Tibial artery (tissue), 4 donors: ENCODE measurements around the gene SETD5.

Experiments used
- DNase-seq, 2 donors: peaks; one replicate each; pipeline ENCODE4 v3.0.0-alpha.2; 2019
- H3K27ac ChIP-seq, 2 donors: fragments of 200-600 bp; sonication (generic) in 1 of 2; 1 replicate in 1 of 2; 2 replicates in 1 of 2; pipeline ENCODE4 v1.5.1; 2018 to 2019; ENCODE audit warnings: mild to moderate bottlenecking in 1 of 2
- H3K27me3 ChIP-seq, 2 donors: fragments of 200-600 bp; sonication (generic) in 1 of 2; one replicate each; pipeline versions ENCODE4 v1.5.1 to v1.6.0; 2016 to 2019
- H3K36me3 ChIP-seq, 3 donors: fragments of 200-600 bp; sonication (generic) in 2 of 3; one replicate each; pipeline ENCODE4 v1.5.1; 2016 to 2019; ENCODE audit warnings: mild to moderate bottlenecking in 2 of 3
- H3K4me1 ChIP-seq, 4 donors: fragments of 200-600 bp; sonication (generic) in 2 of 4; 1 replicate in 3 of 4; 2 replicates in 1 of 4; pipeline ENCODE4 v1.5.1; 2016 to 2019
- H3K4me3 ChIP-seq, 2 donors: fragments of 200-600 bp; sonication (generic) in 1 of 2; 1 replicate in 1 of 2; 2 replicates in 1 of 2; pipeline ENCODE4 v1.5.1; 2018 to 2019; ENCODE audit warnings: mild to moderate bottlenecking in 2 of 2
- H3K9me3 ChIP-seq, 3 donors: fragments of 200-600 bp; sonication (generic) in 1 of 3; one replicate each; pipeline ENCODE4 v1.5.1; 2016 to 2019
- intact Hi-C: fragments of 100-400 bp; cut with DNase I; formaldehyde crosslinking; loops from one replicate; pipeline ENCODE4 v1.15.0; 2023; ENCODE audit warnings: low total_unique reads
- TF ChIP-seq, protein P1 (sequence below), 2 experiments: fragments of 200-600 bp in 1 of 2; fragments of 450-650 bp in 1 of 2; IDR thresholded peaks; one replicate each; pipeline ENCODE4 v1.5.1; 2017 to 2019; ENCODE audit warnings: antibody characterized with exemption in 2 of 2, mild to moderate bottlenecking in 1 of 2, moderate library complexity in 1 of 2

The SETD5 gene

GRCh38 chr3:9441501-9442221 lies 44.2 kb downstream of the SETD5 start:
- H3K27ac ChIP-seq = no peak overlapping the region
- no peaks in the 10 kb centered on the region for H3K9me3 ChIP-seq
- TF ChIP-seq, protein P1, sequence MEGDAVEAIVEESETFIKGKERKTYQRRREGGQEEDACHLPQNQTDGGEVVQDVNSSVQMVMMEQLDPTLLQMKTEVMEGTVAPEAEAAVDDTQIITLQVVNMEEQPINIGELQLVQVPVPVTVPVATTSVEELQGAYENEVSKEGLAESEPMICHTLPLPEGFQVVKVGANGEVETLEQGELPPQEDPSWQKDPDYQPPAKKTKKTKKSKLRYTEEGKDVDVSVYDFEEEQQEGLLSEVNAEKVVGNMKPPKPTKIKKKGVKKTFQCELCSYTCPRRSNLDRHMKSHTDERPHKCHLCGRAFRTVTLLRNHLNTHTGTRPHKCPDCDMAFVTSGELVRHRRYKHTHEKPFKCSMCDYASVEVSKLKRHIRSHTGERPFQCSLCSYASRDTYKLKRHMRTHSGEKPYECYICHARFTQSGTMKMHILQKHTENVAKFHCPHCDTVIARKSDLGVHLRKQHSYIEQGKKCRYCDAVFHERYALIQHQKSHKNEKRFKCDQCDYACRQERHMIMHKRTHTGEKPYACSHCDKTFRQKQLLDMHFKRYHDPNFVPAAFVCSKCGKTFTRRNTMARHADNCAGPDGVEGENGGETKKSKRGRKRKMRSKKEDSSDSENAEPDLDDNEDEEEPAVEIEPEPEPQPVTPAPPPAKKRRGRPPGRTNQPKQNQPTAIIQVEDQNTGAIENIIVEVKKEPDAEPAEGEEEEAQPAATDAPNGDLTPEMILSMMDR (IDR thresholded peaks at IDR 0.05) = no peak
- H3K36me3 ChIP-seq = peaks cover 79 to 99% (median 87%) of the 10 kb centered on the region in 3 donors
- no peaks in the 10 kb centered on the region for H3K27me3 ChIP-seq
- H3K4me3 ChIP-seq = no peak overlapping the region
- intact Hi-C loops = no loop called here
- no peaks in the 10 kb centered on the region for H3K4me1 ChIP-seq
- no peak for DNase-seq

GRCh38 chr3:9448071-9448470 lies 50.7 kb downstream of the SETD5 start:
- TF ChIP-seq, protein P1 (IDR thresholded peaks at IDR 0.05) = no peak
- Histone ChIP-seq H3K27ac (no peak overlapping the region), H3K9me3 (no peaks in the 10 kb centered on the region), H3K36me3 (peaks cover 81 to 89% (median 89%) of the 10 kb centered on the region in 3 donors), H3K4me1 (no peaks in the 10 kb centered on the region), H3K27me3 (no peaks in the 10 kb centered on the region), H3K4me3 (no peak overlapping the region)
- DNase-seq = no peak
- intact Hi-C loops = no loop called here

DNA sequence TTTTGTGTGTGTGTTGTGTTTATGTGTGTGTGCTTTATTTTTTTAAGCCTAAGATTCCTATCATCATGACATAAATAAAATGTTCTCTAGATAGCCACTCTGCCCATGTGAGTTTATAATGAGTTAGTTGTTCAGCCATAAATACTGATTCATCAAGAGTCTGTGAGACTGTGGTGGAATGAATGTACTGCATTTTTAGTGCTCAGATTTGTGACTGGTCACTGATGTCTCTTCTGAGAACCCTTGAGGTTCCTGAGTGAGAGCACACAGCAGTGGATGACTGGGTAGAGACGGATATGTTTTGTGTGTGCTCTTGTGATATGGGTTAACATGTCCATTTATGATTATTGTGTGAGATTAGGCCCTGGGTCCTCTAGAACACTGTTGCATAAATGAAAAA lies 51.2 kb downstream of the SETD5 start:
- Histone ChIP-seq H3K4me1 (no peaks in the 10 kb centered on the region), H3K9me3 (no peaks in the 10 kb centered on the region), H3K27me3 (no peaks in the 10 kb centered on the region), H3K4me3 (no peak overlapping the region), H3K27ac (no peak overlapping the region), H3K36me3 (peaks cover 81 to 89% (median 89%) of the 10 kb centered on the region in 3 donors)
- no peak for DNase-seq
- intact Hi-C loops = no loop called here
- TF ChIP-seq, protein P1 (IDR thresholded peaks at IDR 0.05) = no peak

GRCh38 chr3:9450126-9450525 lies 52.7 kb downstream of the SETD5 start:
- Histone ChIP-seq H3K4me3 (no peak overlapping the region), H3K27ac (no peak overlapping the region), H3K4me1 (no peaks in the 10 kb centered on the region), H3K27me3 (no peaks in the 10 kb centered on the region), H3K9me3 (no peaks in the 10 kb centered on the region), H3K36me3 (peaks cover 74 to 91% (median 88%) of the 10 kb centered on the region in 3 donors)
- DNase-seq = no peak
- intact Hi-C loops = no loop called here
- TF ChIP-seq, protein P1 (IDR thresholded peaks at IDR 0.05) = no peak

DNA sequence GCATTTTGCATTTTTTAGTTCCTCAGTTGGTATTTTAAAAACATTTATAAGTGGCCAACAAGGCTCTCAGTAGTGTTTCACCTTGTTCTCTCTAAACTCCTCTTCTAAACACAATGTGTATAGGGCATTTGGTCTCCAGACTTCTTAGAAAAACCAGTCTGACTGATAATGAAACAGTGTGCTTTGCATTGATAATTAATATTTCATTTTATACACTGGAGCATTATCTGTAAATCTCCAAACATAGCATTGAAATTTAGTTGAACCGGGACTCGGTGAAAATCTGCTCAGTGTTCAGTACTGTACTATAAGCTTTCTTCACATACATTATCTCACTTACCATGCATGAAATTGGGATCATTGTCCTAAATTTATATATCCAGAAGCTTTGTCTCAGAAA lies 53.6 kb downstream of the SETD5 start:
- DNase-seq = no peak
- H3K4me3 ChIP-seq = no peak overlapping the region
- TF ChIP-seq, protein P1 (IDR thresholded peaks at IDR 0.05) = no peak
- intact Hi-C loops = no loop called here
- H3K9me3 ChIP-seq = no peaks in the 10 kb centered on the region
- H3K4me1 ChIP-seq = no peaks in the 10 kb centered on the region
- no peaks in the 10 kb centered on the region for H3K27me3 ChIP-seq
- H3K27ac ChIP-seq = no peak overlapping the region
- peaks cover 78 to 93% (median 88%) of the 10 kb centered on the region in 3 donors for H3K36me3 ChIP-seq
